Lower leg skin (tissue), 4 donors: ENCODE measurements around the gene RNF121. TPM values are rescaled to one million over a fixed set of nuclear protein-coding genes. Genes with fewer than 3 reads are reported as not detected.

Experiments used
- DNase-seq, 2 donors: peaks; one replicate each; pipeline ENCODE4 v3.0.0-alpha.2; 2019; ENCODE audit warnings: low spot score in 2 of 2
- H3K4me3 ChIP-seq: fragments of 200-600 bp; sonication (generic); 2 replicates; pipeline ENCODE4 v1.5.1; 2017; ENCODE audit warnings: mild to moderate bottlenecking, low read depth; ENCODE audit not compliant: poor library complexity, severe bottlenecking
- POLR2A ChIP-seq, 2 donors: fragments of 450-650 bp; IDR thresholded peaks; one replicate each; pipeline ENCODE4 v1.6.1; 2016 to 2017; ENCODE audit warnings: antibody characterized with exemption in 2 of 2, mild to moderate bottlenecking in 1 of 2, moderate library complexity in 1 of 2
- WGBS, 2 donors: methylation state at CpG; one replicate each; pipeline ENCODE4 v1.1.5; 2018; 5-methylcytosine and 5-hydroxymethylcytosine counted together
- intact Hi-C: fragments of 100-400 bp; cut with DNase I; formaldehyde crosslinking; loops from one replicate; pipeline ENCODE4 v1.15.0; 2023; ENCODE audit warnings: low total_unique reads
- total RNA-seq, 4 donors: library from RNA; depleted of rRNA; stranded (reverse); fragments of >200 nt; gene quantifications; one replicate each; pipeline ENCODE4 v1.1.0, GENCODE V29; 2016
- TF ChIP-seq, protein P1 (sequence below), 3 donors: fragments of 450-650 bp; IDR thresholded peaks; one replicate each; pipeline ENCODE4 v1.5.1; 2016; ENCODE audit warnings: antibody characterized with exemption in 3 of 3, mild to moderate bottlenecking in 3 of 3, moderate library complexity in 2 of 3

Gene RNF121
- total RNA-seq, 4 donors from 2014 or later, result 13.2 to 27.6 (median 18.6) TPM

- 91 to 95% methylated on average over 3 of the region's 3 CpGs for WGBS, 2 donors
- DNase-seq, result no peak
- intact Hi-C loops, result no loop called here
- no peak overlapping the region for H3K4me3 ChIP-seq
- TF ChIP-seq, protein P1, sequence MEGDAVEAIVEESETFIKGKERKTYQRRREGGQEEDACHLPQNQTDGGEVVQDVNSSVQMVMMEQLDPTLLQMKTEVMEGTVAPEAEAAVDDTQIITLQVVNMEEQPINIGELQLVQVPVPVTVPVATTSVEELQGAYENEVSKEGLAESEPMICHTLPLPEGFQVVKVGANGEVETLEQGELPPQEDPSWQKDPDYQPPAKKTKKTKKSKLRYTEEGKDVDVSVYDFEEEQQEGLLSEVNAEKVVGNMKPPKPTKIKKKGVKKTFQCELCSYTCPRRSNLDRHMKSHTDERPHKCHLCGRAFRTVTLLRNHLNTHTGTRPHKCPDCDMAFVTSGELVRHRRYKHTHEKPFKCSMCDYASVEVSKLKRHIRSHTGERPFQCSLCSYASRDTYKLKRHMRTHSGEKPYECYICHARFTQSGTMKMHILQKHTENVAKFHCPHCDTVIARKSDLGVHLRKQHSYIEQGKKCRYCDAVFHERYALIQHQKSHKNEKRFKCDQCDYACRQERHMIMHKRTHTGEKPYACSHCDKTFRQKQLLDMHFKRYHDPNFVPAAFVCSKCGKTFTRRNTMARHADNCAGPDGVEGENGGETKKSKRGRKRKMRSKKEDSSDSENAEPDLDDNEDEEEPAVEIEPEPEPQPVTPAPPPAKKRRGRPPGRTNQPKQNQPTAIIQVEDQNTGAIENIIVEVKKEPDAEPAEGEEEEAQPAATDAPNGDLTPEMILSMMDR (IDR thresholded peaks at IDR 0.05), result no peak
- TF ChIP-seq POLR2A (IDR thresholded peaks at IDR 0.05), result no peak
Measured at GRCh38 chr11:71997594-71997993, 68.7 kb downstream of the RNF121 start.

DNA sequence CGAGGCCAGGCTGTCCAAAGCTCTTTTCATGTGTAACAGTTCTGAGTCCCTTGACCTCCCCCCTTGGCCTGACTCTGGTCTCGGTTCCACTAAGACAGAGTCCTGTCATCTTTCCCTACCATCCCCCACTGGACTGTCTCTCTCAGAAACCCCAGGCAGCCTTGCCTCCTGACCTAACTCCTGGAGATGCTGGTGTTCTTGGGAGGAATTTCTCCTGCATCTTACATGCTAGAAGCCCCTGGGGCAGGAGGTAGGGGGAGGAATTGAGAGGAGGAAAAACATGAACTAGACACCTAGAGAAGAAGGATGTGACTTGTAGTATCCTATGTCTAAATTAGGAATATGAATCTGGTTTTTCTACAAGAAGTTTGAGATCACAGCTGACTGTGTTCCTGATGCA, 69.2 kb downstream of the RNF121 start:
- no peak for TF ChIP-seq POLR2A (IDR thresholded peaks at IDR 0.05)
- TF ChIP-seq, protein P1 (IDR thresholded peaks at IDR 0.05), result no peak
- H3K4me3 ChIP-seq, result no peak overlapping the region
- WGBS, 2 donors, result 88 to 89% methylated on average over 2 of the region's 2 CpGs
- intact Hi-C loops, result no loop called here
- DNase-seq, result no peak

DNA sequence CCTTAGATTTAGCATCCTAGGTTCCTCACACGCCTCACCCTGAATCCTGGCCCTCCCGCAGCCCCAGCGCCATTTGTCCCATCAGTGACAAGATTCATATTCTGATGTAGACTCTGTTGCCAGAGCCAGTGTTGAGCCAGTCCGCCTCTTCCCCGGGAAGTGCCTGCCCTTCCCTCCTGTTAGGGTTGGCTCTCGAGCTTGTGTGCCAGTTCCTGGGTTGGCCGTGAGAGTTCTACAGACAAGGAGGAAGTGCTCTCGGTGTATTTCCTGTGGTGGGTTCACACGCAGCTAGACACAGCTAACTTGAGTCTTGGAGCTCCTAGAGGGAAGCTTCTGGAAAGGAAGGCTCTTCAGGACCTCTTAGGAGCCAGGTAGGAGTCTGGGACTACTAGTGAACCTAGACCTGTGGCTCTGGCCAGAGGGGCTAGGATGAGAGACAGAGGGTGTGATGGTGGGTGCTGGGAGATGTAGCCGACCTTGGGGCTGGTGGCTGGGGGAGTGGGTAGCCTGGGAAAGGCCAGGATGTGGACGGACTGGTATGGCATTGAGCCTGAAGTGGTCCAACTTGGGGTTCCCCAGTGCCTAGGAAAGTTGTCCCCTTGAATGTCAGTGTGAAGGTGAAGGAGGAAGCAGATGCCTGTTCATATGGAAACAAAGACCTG, 69.9 kb downstream of the RNF121 start, which contains the start of gene IL18BP:
Gene IL18BP (plus strand): TSS at position 261 of the 662 bp plus-strand sequence. CDS start 1,076 bp downstream, outside the sequence.
- peak in 1 of 2 donors; percentile 84 for DNase-seq
- intact Hi-C loops, result no loop called here
- 70 to 71% methylated on average over 11 of the region's 11 CpGs for WGBS, 2 donors
- TF ChIP-seq, protein P1 (IDR thresholded peaks at IDR 0.05), result no peak
- no peak for TF ChIP-seq POLR2A (IDR thresholded peaks at IDR 0.05)
- no peak within 1 kb of the TSS for H3K4me3 ChIP-seq

DNA sequence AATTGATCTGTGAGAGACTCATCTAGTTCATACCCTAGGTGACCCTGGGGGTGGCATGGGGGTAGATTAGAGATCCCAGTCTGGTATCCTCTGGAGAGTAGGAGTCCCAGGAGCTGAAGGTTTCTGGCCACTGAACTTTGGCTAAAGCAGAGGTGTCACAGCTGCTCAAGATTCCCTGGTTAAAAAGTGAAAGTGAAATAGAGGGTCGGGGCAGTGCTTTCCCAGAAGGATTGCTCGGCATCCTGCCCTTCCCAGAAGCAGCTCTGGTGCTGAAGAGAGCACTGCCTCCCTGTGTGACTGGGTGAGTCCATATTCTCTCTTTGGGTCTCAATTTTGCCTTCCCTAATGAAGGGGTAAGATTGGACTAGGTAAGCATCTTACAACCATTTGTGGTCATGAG, 70.5 kb downstream of the RNF121 start:
- TF ChIP-seq, protein P1 (IDR thresholded peaks at IDR 0.05), result no peak
- TF ChIP-seq POLR2A (IDR thresholded peaks at IDR 0.05), result no peak
- 7 to 11% methylated on average over 2 of the region's 2 CpGs for WGBS, 2 donors
- no peak overlapping the region for H3K4me3 ChIP-seq
- intact Hi-C loops, result no loop called here
- DNase-seq, result no peak

GRCh38 chr11:71999798-72000197, 71.0 kb downstream of the RNF121 start:
- WGBS, 2 donors, result 54 to 60% methylated on average over 8 of the region's 8 CpGs
- no peak for TF ChIP-seq POLR2A (IDR thresholded peaks at IDR 0.05)
- TF ChIP-seq, protein P1 (IDR thresholded peaks at IDR 0.05), result no peak
- no peak for DNase-seq
- intact Hi-C loops, result no loop called here
- no peak overlapping the region for H3K4me3 ChIP-seq
